Right renal cortex interstitium (tissue), 3 donors: Measurements from ENCODE around the gene OXCT2. TPM values are rescaled to one million over a fixed set of nuclear protein-coding genes. Genes with fewer than 3 reads are reported as not detected.
A peak's percentile ranks its signal among the peaks of the same experiment; 100 is the strongest.
"Not testable (repeated sequence)": the region's sequence is repeated elsewhere in the genome, so short reads cannot be mapped to it uniquely, and the experiment has no call there.

ENCODE experiments used
- DNase-seq, 3 donors: peaks; one replicate each; pipeline ENCODE4 v3.0.0-alpha.2; 2013; ENCODE audit warnings: low read depth in 3 of 3, low spot score in 2 of 3
- polyA plus RNA-seq, 3 donors: library from polyadenylated mRNA; unstranded; fragments of 120-200 nt; gene quantifications; one replicate each; pipeline ENCODE4 v1.2.1, GENCODE V29; 2013; ENCODE audit not compliant: insufficient read length in 3 of 3

OXCT2 gene
- polyA plus RNA-seq, result under 1 TPM; 0.17 to 0.40 (median 0.25) TPM

DNA sequence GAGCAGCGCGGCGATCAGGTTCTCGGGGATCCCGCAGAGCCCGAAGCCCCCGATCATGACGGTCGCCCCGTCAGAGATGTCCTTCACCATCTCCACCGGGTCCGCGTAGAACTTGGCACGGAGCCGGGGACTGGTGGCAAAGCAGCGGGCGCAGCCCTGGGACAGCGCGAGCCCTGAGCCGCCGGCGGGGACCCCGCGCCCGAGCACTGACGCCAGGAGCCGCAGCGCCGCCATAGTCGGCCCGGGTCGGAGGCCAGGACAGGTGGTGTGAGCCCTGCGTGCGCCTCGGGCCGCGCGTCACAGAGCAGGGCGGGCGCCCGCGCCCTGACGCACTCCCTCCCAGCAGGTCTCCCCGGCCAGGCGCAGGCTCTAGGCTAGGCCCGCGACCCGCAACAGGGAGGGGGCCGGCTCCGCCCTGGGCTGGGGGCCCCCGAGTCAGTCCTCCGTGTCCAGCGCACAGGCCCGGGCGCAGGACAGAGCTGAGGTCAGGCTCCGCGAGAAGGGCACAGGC, at the start of gene OXCT2:
Gene OXCT2 (minus strand): TSS at position 327 of the 511 bp plus-strand sequence. CDS start 93 bp downstream, at position 234.
- DNase-seq, result not testable (repeated sequence)

DNA sequence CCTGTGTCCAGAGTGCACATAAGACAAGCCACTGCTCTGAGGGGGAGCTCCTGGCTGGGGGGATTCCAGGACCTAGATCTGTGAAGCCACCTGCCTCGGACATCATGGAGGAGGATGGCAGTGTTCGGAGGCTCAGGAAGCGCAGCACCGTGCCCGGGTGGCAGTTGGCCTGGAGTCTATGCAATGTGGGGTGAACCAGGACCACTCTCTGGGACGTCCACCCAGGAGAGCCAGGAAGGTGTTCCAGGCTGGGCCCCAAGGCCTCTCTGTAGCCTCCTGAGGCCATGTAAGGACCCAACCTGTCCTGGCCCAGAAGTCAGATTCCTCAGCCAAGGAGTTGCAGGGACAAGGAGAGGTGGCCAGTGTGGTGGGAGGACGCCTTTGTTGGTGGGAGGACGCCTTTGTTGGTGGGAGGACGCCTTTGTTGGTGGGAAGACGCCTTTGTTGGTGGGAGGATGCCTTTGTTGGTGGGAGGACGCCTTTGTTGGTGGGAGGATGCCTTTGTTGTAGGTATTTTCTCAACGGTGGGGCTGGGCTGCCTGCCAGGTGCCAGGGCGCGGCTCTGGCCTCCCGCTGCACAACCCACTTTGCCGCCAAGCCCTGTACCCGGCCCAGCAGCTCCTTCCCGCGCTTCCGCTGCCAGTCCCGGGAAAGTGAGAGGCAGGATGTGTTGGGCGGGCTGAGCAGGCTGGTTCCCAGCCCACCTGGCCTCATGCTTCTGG, 48.1 kb upstream of the OXCT2 start:
- DNase-seq, result no peak

GRCh38 chr1:39818482-39818881, 47.3 kb upstream of the OXCT2 start:
- DNase-seq, result no peak

DNA sequence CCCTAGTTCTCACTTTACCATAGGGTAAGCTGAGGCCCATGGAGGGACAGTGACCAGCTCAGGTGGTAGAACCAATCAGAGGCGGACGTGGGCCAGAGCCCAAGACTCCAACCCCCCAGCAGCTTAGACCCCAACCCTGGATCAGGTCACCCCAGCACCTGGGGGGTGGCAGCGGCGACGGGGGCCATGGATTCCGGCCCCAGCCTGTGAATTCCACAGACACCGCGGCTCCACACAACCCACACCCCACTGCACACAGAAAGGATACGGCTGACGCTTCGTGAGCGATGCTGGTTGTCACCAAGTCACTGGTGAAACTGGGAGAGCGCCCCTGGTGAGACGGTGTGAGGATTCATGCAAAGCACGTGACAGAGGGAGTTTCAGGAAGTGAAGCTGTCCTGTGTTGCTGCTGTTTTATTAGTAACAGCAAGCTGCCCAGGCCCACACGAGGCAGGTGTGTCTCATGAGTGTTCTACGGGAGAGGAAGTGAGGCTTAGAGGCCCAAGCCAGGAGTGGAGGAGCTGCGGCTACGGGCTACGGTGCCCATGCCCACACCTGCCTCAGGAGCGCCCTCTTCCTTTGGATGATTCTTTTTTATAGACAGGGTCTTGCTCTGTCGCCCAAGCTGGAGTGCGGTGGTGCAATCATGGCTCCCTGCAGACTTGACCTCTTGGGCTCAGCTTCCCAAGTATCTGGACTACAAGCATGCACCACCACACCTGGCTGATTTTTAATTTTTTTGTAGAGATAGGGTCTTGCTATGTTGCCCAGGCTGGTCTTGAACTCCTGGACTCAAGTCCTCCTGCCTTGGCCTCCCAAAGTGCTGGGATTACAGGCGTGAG, 46.2 kb upstream of the OXCT2 start:
- DNase-seq, result not testable (repeated sequence)

DNA sequence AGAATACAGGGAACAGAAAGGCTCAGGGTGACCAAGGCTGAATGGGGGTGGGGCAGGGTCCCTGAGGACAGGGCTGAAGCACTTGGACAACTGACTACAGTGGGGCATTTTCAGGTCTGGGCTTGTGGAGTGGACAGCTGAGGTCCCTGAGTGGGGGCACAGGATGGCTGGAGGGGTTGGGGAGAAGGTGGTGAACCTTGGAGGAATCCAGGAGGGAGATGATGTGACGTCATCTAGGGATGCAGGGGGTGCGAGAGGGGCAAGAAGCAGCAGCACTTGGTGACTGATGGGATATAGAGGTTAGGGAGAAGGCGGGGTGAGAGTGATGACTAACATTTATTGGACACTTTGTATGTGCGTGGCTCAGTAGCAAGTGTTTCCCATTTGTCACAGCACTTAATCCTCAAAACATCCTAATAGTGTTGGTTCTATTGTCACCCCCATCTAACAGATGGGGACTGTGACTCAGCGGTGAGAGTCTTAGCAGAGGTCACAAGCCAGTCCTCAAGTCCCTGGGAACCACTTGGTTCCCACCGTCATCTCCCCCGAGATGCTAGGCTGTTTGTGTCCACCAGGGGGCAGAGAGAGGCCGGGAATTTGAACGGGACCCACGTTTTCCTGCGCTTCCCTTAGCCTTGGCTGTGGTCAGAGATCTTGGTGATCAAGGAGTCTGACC, 45.4 kb upstream of the OXCT2 start:
- DNase-seq, result peak; percentile 41 to 54 (median 48)

DNA sequence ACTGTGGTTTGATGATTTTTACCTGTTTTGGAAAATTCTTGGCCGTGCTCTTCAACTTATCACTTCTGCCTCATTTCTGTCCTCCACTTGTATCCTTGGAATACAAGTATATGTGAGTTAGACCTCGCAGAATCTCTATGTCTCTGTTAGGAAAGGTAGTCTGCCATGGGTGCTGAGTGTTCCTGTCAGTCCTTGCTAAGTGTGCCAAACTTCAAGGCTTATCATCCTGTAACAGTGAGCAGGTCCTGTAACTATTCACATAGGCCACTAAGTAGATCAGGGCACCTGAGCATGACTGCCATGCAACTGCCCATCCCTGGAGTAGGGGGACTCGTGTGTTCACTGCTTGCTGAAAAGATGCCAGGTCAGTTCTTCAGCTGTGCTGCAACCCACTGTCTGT, 41.8 kb upstream of the OXCT2 start:
- DNase-seq, result no peak

DNA sequence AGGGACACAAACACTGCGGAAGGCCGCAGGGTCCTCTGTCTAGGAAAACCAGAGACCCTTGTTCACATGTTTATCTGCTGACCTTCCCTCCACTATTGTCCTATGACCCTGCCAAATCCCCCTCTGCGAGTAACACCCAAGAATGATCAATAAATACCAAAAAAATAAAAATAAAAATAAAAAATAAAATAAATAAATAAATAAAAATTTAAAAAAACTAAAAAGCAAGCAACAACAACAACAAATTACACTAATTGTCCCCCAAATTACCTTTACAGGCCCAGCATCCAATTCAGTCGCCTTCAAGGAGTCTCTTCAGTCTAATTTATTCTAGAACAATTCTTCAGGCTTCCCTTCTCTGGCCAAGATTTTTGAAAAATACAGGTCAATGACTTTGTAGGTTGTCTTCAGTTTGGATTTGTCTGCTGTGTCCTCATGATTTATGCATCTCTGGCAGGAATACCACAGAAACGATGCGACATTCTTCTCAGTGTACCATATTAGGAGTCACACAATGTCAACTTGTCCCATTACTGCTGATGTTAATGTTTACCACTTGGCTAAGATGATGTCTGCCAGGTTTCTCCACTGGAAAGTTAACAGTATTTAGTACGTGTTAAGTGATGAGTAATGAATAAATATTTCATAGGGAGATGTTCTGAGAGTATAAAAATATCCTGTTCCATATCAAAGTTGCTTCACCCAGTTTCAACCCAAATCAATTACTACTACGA, 37.8 kb upstream of the OXCT2 start:
- no peak for DNase-seq

GRCh38 chr1:39805385-39805784, 34.2 kb upstream of the OXCT2 start:
- DNase-seq, result no peak

DNA sequence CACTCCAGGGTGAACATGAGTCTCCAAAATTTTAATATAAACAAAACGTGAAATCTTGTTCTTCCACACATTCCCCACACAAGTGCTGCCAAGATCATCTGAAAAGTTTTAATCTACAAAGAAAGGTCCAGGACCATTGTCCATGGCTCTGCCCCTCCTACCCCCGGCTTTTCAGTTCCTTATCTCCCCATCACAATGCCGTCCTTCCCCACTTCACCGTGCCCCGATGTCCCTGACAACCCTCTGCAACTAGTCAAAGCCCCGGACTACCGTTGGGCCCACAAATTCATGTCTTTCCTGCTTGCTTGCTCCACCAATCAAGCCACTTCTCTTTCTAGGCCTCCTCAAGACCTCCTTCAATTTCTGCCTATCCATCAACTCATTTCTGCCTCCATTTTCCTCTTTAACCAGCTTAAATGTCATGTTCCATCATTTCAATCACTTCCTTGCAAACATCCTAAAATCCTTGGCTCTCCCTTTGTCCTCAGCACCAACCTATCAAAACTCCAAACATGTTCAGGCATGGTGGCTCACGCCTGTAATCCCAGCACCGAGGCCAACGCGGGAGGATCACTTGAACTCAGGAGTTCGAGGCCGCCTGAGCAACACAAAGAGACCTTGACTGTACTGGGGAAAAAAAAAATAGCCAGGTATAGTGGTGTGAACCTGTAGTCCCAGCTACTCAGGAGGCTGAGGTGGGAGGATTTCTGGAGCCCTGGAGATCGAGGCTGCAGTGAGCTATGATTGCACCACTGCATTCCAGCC, 31.5 kb upstream of the OXCT2 start:
- DNase-seq, result no peak

DNA sequence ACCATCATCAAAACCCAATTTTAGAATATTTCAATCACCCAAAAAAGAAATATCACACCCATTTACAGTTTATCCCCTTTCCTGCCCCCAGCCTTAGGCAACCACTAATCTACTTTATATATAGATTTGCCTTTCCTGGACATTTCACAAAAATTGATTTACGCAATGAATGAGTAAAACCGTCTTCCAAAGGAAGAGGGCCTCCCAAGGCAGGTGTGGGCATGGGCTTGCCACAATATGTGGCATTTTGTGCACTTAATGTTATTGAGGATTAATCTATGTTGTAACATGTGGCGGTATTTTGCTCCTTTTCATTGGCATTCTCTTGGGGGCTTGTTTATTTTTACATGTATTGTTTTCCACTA, 29.3 kb upstream of the OXCT2 start:
- no peak for DNase-seq

- DNase-seq, result no peak
Measured at GRCh38 chr1:39799770-39800470, 28.8 kb upstream of the OXCT2 start.

GRCh38 chr1:39798859-39799769, 28.0 kb upstream of the OXCT2 start:
- DNase-seq, result not testable (repeated sequence)

- DNase-seq, result no peak
Measured at GRCh38 chr1:39795651-39796050, 24.5 kb upstream of the OXCT2 start.

GRCh38 chr1:39791838-39792237, 20.7 kb upstream of the OXCT2 start:
- no peak for DNase-seq

- no peak for DNase-seq
Measured at GRCh38 chr1:39789571-39790110, 18.5 kb upstream of the OXCT2 start.

DNA sequence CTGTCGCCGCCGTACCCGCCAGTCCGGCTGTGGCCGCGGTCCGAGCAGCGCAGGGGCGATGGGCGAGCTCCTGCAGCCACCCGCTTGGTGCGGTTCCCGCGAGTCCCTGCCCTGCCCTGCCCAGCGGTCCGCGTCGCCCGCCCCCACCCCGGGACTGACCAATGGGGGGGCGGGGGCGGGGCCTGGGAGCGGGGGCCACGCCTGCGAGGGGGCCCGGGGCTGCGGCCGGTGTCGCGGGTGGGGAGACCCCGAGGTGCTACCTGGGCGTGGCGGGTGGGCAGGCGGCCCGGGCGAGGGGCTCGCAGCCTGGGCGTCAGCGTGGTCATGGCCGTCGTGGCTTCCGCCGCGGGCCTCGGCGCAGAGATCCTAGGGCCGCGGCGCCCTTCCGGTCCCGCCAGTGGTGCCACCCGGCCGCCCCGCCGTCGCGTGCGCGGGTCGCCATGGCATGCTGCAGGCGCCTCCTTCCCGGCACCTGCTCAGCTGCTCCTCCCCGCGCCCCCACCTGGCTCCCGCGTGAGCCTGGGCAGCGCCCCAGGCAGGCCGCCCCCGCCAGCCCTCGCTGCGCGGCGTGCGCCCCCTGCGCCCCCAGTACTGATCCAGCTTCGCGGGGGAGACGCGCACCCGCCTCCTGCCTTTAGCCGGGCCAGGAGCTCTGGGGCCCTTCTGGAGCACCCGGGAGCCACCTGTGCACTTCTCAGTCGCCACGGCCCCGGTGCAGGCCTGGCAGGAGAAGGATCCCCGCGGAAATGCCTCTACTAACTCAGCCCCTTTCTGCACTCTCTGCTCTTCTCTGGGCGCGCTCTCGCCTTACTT, 17.8 kb upstream of the OXCT2 start, which contains the start of gene BMP8B:
Gene BMP8B (minus strand): TSS at position 108 of the 813 bp plus-strand sequence. CDS start 380 bp downstream, outside the sequence.
- no peak for DNase-seq

- DNase-seq, result no peak
Measured at GRCh38 chr1:39788426-39788757, 17.2 kb upstream of the OXCT2 start.
